HG03135 (cell line): Measurements from ENCODE around the gene HOXB1.

Experiments used
- ATAC-seq: cut with Tn5 transposase; IDR thresholded peaks from one replicate; pipeline ENCODE4 v1.9.1; 2021; ENCODE audit warnings: mild to moderate bottlenecking, moderate library complexity; ENCODE audit not compliant: unreplicated experiment

Gene HOXB1

GRCh38 chr17:48530887-48531272 lies at the start of gene HOXB1:
TSS of gene HOXB1 (minus strand) at chr17:48531011. CDS start at chr17:48530904, 107 bp downstream.
- ATAC-seq, result no peak

- ATAC-seq, result no peak
Measured at GRCh38 chr17:48579760-48580554, 49.1 kb upstream of the HOXB1 start.

GRCh38 chr17:48579471-48579759 lies 48.6 kb upstream of the HOXB1 start:
- ATAC-seq, result no peak

- ATAC-seq, result no peak
Measured at GRCh38 chr17:48578616-48579470, 48.0 kb upstream of the HOXB1 start.

GRCh38 chr17:48577946-48578615 lies 47.3 kb upstream of the HOXB1 start, which contains the start of gene HOXB4:
TSS of gene HOXB4 (minus strand) at chr17:48578350. CDS start at chr17:48578319, 31 bp downstream.
- no peak for ATAC-seq

- no peak for ATAC-seq
Measured at GRCh38 chr17:48577330-48577945, 46.6 kb upstream of the HOXB1 start.

GRCh38 chr17:48576479-48577309 lies 45.9 kb upstream of the HOXB1 start:
- no peak for ATAC-seq

- no peak for ATAC-seq
Measured at GRCh38 chr17:48575673-48576478, 45.1 kb upstream of the HOXB1 start.

- ATAC-seq, result no peak
Measured at GRCh38 chr17:48575066-48575582, 44.3 kb upstream of the HOXB1 start.

GRCh38 chr17:48574505-48575065 lies 43.8 kb upstream of the HOXB1 start:
- no peak for ATAC-seq

- ATAC-seq, result no peak
Measured at GRCh38 chr17:48571826-48572417, 41.1 kb upstream of the HOXB1 start.

- ATAC-seq, result no peak
Measured at GRCh38 chr17:48571024-48571818, 40.4 kb upstream of the HOXB1 start.

GRCh38 chr17:48570325-48571023 lies 39.7 kb upstream of the HOXB1 start:
- ATAC-seq, result no peak

GRCh38 chr17:48569674-48570324 lies 39.0 kb upstream of the HOXB1 start:
- ATAC-seq, result no peak

GRCh38 chr17:48569240-48569582 lies 38.4 kb upstream of the HOXB1 start:
- ATAC-seq, result no peak

- ATAC-seq, result no peak
Measured at GRCh38 chr17:48568499-48569239, 37.9 kb upstream of the HOXB1 start.
